ENCODE data around the gene CRYGN.
A peak's percentile ranks its signal among the peaks of the same experiment; 100 is the strongest.

Gene CRYGN

DNA sequence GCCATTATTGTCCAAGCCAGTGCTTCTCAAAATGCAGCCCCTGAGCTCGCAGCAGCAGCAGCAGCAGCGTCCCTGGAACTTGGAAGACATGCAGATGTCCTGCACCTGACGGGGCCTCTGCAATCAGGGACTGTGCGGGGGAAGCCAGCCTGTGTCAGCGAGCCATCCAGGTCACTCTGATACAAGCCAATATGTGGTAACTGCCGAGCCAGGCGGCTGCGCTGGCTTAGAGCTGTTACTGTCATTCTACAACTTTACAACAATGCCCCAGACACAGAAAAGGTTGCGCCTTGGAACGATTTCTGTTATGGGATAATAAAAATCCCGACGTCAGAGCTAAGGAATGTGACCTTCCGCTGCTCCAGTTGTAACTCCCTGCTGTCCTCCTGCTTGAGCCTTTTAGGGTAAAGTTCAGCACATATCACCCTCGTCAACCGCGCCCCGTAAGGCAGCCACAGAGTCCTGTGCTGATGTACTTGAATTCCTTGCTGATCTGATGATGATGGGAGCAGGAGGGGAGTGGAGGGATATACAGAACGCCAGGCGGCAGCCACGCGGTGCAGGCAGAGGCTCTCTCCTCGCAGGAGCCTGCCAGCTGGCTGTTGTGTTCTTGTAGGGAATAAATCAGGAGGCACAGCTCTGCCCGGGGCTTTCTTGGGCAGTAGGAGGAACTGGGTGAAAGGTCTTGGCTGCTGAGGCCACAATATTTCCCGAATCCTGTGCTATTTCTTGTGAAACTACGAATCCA is 20.0 kb upstream of the CRYGN start:
- DNase-seq = no peak

DNA sequence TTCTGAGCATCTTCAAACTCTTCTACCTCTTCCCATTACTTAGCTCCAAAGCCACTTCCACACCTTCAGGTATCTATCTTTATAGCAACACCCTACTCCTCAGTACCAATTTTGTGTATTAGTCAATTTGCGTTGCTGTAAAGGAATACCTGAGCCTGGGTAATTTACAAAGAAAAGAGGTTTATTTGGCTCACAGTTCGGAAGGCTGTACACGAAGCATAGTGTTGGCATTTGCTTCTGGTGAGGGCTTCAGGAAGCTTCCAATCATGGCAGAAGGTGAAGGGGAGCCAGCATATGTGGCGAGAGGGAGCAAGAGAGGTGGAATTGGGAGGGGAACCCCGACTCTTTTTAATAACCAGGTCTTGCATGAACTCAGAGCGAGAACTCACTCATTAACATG is 17.6 kb upstream of the CRYGN start:
- no peak for DNase-seq

DNA sequence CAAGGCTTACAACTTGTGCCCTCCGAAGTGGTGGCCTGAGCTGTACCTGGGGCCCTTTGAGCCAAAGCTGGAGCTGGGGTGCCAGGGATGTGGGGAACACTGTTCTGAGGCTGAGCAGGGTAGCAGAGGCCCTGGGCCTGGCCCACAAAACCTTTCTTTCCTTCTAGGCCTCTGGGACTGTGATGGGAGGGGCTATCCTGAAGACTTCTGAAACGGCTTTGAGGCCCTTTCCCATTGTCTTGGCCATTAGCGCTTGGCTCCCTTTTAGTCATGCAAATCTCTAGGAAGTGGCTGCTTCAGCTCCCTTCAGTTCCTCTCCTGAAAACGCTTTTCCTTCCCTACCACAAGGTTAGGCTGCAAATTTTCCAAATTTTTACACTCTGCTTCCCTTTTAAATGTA is 16.8 kb upstream of the CRYGN start:
- no peak for DNase-seq

DNA sequence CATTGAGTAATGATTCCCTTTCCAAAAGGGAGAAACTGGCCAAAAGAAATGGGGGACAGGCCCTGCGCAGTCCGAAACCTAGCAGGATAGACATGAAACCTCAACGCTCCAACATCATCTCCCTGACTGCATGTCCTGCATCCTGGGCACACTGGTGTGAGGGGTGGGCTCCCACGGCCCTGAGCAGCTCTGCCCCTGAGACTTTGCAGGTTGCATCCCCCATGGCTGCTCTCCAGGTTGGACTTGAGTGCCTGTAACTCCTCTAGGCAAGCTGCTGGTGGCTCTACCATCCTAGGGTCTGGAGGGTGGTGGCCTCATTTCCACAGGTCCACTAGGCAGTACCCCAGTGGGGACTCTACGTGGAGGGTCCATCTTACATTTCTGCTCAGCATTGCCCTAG is 16.3 kb upstream of the CRYGN start:
- no peak for DNase-seq

DNA sequence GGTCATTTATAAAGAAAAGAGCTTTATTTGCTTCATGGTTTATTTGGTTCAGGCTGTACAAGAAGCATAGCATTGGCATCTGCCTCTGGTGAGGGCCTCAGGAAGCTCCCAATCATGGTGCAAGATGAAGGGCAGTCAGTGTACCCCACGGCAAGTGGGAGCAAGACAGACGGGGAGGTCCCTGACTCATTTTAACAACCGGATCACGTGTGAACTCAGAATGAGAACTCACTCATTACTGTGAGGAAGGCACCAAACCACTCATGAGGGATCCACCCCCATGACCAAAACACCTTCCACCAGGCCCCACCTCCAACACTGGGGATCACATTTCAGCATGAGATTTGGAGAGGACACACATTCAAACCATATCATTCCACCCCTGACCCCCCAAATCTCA is 15.7 kb upstream of the CRYGN start:
- DNase-seq = no peak

DNA sequence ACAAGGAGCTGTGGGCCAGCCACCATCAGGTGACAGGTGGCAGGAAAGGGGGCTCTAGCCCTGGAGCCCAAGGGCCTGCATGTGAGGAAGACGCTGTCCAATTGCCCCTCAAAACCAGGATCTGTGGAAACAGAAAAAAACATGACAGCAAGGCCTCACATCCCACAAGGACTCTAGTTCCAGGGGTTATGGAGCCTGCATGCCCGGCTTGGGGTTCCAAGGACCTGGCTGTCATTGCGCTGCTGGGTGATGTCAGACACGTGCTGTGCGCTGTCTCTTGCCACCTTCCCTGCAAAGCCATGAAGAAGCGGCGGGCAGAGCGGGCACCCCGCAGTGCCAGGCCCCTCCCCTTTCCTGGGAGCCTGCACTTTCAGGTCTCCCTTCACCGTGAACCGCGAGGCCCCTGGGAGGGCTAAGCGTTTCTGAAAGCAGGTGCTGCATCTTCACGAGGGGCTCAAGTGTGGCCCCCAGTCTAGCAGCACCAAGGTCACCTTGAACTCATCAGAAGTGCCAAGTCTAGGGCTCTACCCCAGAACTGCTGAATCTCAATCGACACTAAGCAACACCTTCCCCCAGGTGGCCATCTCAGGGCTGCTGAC is 15.1 kb upstream of the CRYGN start:
- DNase-seq = no peak

DNA sequence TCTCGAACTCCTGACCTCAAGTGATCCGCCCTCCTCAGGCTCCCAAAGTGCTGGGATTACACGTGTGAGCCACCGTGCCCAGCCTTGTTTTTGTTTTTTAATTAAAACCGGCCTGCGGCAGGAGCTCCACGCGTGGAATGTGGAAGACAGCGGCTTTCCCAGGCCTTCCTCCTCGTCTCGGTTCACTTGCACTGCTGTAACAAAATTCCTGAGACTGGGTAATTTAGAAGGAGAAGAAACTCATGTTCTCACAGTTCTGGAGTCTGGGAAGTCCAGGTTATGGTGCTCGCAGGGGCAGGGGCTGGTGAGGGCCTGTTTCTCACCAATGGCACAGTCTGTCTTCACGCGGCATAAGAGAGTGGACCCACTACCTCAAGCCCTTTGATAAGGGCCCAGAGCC is 14.4 kb upstream of the CRYGN start:
- no peak for DNase-seq

DNA sequence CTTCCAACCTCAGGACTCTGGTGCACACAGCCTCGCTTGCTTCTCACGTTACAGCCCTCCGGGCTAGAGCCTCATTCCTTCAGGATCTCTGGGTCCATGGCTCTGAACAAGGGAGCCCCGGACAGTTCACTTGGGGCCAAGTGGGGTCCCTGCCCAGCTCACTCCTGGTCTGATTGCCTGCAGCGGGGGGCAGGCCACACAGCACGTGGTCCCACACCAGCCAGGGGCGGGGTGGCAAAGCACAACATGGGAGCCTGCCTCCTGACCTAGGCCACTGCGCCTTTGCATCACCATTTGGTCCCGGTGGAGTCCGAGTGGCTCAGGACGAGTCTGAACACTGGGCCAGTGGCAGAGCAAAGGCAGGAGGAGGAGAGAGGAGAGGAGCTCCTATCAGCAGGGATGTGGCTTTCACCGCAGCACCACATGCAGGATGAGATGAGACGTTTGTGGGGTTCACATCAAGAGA is 13.4 kb upstream of the CRYGN start:
- DNase-seq = no peak

DNA sequence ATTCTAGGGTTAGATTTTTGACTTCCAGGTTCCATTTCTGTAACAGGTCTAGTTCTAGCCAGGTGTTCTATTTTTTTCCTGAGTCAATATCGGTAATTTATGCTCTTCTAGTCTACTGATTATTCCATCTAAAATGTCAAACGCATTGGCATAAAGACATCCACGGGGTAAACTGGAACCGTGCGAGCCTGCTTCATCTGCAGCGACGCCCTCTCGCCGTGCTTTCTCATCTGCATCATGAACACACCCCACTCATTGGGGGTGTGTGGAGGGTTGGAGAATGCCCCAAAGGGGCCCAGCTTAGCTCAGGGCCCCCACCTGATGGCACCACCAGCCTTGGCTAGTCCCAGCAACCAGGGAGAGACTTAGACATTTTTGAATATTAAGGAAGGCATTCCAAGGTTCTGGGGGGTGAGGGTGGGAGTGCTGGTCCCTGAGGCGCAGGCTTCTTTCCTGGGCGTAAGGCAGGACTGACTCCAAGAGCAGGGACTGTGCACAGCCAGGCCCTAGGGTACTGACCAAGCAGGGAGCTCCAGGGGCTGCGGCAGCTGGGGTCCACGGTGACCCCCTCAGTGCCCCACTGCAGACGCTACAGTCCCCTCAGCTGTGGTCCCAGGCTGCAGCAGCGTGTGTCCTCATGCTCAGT is 12.9 kb upstream of the CRYGN start:
- DNase-seq = no peak

DNA sequence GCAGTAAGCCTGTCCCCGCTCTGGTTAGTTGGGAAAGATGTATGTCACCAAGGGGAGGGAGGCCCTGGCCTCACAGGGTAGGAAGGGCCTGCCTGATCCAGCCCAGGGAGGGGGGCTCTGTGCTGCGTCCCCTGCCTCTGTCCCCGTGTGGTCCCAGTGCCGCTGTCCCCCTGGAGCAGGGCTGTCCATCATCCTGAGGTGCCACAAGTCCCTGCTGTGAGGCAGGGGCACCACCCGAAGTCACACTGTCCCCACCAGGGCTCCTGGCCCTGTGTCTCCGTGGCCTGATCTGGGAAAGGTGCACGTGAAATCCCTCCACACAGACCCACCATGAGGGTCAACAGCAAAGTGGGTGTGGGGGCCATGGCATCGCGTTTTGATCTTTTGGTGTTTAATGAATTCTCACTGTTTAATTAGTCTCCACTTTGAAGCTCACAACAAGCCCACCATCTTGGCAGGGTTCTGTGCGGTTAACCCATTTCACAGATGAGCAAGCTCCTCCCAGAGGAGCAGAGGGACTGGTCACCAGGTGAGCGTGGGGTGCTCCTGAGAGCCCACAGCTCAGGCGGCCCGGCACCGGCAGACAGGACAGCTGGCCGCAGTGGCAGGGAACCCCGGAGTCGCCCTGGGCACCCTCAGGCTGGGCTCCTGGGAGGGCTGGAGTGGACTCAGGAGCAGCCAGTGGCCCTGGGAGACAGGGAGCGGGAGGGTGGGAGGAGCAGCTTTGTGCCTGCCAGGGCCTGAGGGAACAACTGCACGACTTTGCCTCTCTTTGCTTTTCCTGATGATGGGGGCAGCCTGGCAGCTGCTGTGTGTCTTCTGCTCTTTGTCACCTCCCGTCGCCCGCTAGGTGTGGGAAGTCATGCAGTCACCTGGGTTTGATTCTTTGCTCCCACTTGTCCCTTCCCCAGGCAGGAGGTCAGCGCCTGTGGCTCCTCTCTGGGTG is 12.0 kb upstream of the CRYGN start:
- DNase-seq = no peak

DNA sequence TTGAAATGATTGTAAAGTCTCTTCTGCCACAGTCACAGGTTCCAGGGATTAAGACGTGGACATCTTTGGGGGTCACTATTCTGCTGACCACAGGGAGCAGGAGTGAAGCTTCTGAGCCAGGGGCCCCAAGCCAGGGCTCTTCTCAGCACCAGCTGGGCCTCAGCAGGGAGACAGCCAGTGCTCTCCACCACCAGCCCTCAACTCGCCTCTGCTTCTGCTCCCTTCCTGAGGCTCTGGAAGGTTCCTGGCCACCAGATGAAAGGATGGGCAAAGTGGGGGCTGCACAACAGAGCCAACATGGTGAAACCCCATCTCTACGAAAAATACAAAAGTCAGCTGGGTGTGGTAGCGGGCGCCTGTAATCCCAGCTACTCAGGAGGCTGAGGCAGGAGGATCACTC is 11.2 kb upstream of the CRYGN start:
- DNase-seq = no peak

DNA sequence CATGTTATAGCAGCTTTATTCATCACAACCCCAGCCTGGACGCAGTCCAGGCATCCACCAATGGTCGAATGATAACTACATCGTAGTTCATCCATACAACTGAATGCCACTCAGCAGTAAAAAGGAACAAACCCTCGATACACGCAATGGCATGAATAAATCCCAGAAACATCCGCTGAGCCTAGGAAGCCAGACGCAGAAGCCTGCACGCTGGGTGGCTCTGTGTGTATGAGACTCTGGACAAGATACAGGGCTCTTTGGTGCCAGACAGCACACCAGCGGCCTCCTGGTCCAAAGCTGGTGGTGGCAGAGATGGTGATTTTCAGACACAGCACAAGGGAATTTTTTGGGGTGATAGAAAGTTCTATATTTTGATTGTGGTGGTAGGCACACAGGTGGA is 10.0 kb upstream of the CRYGN start:
- no peak for DNase-seq

DNA sequence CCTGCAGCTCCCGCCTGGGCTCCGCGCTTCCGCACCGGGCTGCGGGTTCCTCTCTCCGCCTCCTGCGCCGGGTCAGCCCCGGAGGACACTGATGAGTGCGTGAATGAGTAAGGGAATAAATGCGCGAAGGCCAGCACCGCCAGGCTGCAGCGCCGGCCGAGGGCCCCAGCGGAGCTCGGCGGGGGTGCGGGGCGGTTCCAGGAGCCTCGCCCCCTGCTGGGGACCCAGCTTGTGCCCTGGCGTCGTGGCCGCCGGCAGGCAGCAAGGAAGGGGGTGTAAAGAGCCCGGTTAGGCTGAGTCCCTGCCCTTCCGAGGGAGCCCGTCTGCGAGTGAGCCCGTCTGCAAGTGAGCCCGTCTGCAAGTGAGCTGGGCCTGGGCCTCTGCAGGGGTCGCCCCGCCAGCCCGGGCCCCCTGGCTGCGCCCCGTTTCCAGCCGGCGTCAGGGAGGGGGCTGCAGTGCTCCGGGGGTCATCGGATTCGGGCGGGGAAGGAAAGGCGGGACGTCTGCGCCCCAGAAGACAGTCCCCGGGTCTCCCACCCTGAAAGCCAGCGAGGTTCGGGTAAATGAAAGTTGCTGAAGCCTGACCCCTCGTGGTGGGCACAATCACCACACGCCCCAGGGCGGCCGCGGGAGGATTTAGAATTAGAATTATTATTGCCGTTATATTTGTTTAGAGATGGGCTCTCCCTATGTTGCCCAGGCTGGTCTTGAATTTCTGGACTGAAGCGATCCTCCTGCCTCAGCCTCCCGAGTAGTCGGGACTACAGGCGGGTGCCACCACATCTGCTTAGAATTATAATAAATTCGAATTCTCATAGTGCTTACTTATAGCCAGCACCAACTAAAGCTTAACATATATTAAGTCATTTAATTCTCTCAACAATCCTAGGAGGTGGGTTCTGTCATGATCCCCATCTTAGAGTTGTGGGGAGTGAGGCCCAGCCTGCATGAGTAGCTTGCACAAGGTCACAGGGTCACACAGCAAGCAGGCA is 8.6 kb upstream of the CRYGN start:
- DNase-seq = peak; percentile 51

DNA sequence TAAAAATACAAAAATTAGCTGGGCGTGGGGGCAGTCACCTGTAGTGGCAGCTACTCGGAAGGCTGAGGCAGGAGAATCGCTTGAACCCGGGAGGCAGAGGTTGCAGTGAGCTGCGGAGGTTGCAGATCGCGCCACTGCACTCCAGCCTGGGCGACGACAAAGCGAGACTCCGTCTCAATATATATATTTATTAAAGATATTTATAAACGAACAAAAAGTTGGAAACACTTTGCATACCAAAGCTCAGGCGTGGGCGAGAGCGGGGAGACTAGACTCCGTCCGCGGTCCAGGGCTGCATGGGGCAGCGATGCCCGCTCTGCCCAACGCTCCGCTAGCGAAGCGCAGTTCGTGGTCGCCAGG is 7.9 kb upstream of the CRYGN start:
- no peak for DNase-seq

DNA sequence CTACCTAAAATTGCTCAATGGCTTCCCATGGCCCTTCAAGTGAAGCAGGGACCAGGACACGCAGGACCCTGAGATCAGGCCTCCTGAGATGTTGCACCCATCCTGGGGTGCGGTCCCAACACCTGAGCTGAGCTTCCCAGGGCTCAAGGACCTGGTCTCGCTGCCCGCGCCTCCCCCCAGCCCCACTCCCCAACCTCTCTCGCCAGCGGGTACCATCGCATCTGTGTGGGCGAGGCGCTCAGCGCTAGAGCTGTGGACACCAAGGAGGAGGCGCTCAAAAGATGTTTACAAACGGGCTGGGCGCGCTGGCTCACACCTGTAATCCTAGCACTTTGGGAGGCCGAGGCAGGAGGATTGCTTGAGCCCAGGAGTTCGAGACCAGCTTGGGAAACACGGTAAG is 7.4 kb upstream of the CRYGN start:
- DNase-seq = no peak

DNA sequence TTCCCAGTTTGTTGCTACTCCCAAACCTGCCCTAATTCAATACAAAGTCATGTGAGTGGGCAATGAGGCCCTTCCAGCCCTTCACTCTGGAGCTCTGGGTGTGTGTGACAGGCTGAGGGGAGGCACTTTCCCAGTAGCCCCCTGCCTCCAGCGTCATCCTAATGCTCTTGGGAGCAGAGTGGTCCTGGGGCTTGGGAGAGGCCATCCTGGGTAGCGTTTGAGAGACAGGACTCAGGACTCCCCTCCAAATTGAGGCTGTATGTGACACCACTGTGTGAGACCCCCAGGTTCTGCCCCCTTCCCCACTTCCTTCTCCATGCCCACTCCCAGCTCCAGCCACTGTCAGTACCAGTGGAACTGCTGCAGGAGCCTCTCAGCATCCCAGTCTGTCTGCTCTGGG is 6.5 kb upstream of the CRYGN start:
- no peak for DNase-seq

DNA sequence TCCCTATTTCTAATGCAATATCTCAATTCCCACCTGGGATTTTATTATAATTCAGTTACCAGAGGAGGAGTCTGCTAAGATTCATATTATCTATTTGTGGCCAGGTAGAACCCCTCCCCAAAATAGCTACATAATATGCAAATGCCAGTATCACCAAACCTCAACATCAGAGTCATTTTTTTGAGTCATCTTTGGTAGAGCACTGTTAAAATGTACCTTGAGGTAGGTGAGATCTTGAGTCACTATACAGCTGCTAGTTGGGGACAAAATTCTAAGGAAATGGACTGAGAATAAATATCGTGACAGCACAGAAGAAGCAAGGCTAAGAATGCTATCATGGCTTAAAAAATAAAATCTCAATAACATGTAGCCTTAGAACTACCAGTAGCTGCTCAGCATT is 4.7 kb upstream of the CRYGN start:
- no peak for DNase-seq

DNA sequence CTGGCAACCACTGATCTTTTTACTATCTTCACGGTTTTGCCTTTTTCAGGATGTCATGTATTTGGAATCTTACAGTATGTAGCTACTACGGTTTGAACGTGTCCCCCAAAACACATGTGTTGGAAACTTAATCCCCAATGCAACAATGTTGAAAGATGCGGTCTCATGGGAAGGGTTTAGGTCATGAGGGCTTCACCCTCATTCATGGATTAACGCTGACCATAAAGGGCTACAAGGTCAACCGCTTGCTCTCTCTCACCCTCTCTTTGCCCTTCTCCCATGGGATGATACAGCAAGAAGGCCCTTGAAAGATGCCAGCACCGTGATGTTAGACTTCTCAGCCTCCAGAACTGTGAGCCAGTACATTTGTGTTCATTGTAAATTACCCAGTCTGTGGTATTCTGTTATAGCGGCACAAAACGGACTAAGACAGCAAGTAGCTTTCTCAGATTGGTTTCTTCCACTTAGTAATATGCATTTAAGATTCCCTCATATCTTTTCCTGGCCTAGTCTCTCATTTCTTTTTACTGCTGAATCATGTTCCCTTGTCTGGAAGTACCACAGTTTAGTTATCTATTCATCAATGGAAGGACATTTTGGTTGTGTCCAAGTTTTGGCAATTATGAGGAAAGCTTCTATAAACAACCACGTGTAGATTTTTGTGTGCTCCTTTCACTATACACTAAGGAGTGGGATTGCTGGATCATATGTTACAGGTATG is 3.0 kb upstream of the CRYGN start:
- no peak for DNase-seq

DNA sequence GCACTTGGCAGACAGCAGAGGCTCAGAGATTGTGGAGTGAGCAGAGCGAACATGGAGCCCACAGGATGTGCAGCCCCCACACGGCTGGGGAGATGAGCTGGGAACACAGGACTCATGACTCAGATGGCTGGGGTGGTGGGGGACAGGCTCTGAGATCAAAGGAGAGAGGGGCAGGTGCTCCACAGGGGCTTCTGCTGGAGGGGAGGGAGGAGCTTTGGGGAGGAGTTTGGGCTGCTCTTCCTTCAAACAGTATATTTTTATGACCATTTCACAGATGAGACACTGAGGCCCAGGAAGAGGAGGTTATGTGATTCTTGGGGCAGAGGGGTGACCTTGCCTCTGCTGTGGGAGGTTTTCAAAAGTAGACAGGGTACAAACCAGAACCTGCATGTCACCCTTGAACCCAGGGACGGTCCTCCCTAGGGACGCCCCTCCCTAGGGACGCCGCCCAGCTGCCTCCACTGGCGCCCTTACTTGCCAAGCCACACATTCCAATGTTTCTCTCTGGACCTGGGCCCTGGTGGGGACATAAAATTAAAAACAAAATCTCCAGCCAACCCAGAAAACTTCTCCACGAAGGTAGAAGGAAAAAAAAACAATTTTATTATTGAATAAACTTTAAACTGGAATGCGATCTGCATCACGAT is 981 bp upstream of the CRYGN start:
- no peak for DNase-seq

DNA sequence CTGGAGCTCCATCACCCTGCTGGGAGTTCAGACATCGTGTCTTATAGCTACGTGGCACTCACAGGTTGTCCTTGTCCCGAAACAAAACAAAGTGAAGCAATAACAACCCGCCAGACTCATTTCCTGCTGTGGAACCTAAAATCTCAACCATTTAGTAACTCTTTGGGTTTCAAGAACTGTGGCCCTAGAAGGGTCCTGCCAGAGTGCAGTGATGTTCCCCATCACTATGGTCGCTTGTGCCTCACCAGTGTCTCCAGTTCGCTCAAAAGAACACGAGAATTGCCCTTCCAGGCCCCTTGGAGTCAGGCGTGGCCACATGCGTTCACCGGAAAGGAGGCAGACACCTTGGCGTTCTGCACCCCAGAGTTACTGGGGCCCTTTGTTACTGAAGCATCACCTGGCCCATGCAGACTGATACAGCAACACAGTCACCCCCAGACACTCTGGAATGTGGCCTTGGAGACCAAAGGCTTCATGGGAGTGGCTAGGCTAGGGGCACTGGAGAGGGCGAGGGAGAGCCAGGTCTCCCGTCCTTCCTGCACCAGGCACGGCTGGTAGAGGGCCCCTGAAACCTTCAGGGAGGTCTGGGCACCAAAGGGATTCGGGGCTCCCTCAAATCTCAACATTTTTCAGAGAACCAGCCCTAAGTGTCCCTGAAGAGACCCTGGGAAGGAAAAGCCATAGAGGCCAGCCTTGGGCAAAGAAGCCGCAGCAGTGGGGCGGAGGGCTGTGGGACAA is 908 bp downstream of the CRYGN start:
- DNase-seq = no peak
